SK-N-MC (cell line): ENCODE measurements around the gene DMRTC2.

ENCODE experiments used
- DNase-seq: peaks from one replicate; pipeline ENCODE4 v3.0.0-alpha.2; 2011; ENCODE audit warnings: low read depth, low spot score
- H3K27ac ChIP-seq: fragments of 200-600 bp; sonication (generic); 2 replicates; pipeline ENCODE4 v1.5.1; 2016; ENCODE audit warnings: mixed run types
- H3K36me3 ChIP-seq: fragments of 200-600 bp; sonication (generic); 2 replicates; pipeline ENCODE4 v1.6.1; 2017; ENCODE audit warnings: antibody characterized with exemption, low read length, mixed read lengths; ENCODE audit not compliant: insufficient read depth
- H3K4me3 ChIP-seq: fragments of 200-600 bp; sonication (generic); 2 replicates; pipeline ENCODE4 v1.5.1; 2016
- H3K9ac ChIP-seq: fragments of 200-600 bp; sonication (generic); 2 replicates; pipeline ENCODE4 v1.8.0; 2017; ENCODE audit warnings: mixed run types, mixed read lengths; ENCODE audit not compliant: insufficient read length
- H3K9me3 ChIP-seq: fragments of 200-600 bp; sonication (generic); 2 replicates; pipeline ENCODE4 v1.6.1; 2017; ENCODE audit warnings: low read depth, mild to moderate bottlenecking, antibody characterized with exemption, low read length, moderate library complexity, mixed read lengths
- EZH2 ChIP-seq: fragments of 200-600 bp; sonication (generic); IDR thresholded peaks from one replicate; pipeline ENCODE4 v1.6.1; 2017; ENCODE audit warnings: antibody characterized with exemption
- FOXP2 ChIP-seq: optimal IDR thresholded peaks from 2 replicates; pipeline ENCODE3; 2011; ENCODE audit warnings: mild to moderate bottlenecking, moderate library complexity; ENCODE audit not compliant: insufficient read depth; ENCODE audit errors: extremely low read length, control extremely low read depth
- POLR2AphosphoS5 ChIP-seq: IDR thresholded peaks from 2 replicates; pipeline ENCODE4 v1.6.1; 2012; ENCODE audit warnings: mild to moderate bottlenecking, low read depth, low read length, borderline replicate concordance

Gene DMRTC2

GRCh38 chr19:41897820-41898219, 53.0 kb downstream of the DMRTC2 start:
- Histone ChIP-seq H3K36me3 (peaks cover 50% of the 10 kb centered on the region), H3K27ac (no peak overlapping the region), H3K9ac (no peak overlapping the region), H3K4me3 (no peak overlapping the region), H3K9me3 (no peaks in the 10 kb centered on the region)
- TF ChIP-seq EZH2 (no peak), FOXP2 (no peak), POLR2AphosphoS5 (no peak)
- no peak for DNase-seq

- H3K9me3 ChIP-seq = no peaks in the 10 kb centered on the region
- no peak for DNase-seq
- TF ChIP-seq POLR2AphosphoS5 (no peak), EZH2 (no peak), FOXP2 (no peak)
These were observed 53.4 kb downstream of the DMRTC2 start for GRCh38 chr19:41898235-41898634.

More at GRCh38 chr19:41898235-41898634, 53.4 kb downstream of the DMRTC2 start:
- no peak overlapping the region for H3K4me3 ChIP-seq
- peaks cover 54% of the 10 kb centered on the region for H3K36me3 ChIP-seq
- no peak overlapping the region for H3K27ac ChIP-seq
- no peak overlapping the region for H3K9ac ChIP-seq
